Pancreas (tissue), 10 donors: Measurements from ENCODE around the gene ZNF391. TPM values are rescaled to one million over a fixed set of nuclear protein-coding genes. Genes with fewer than 3 reads are reported as not detected.

Source experiments
- ATAC-seq, 4 donors: fragments of 200-7000 bp; cut with Tn5 transposase; one replicate each; pipeline versions ENCODE4 v1.8.0 to v1.9.1; 2020; ENCODE audit warnings: mild to moderate bottlenecking in 4 of 4, moderate library complexity in 4 of 4
- DNase-seq, 6 donors: peaks; one replicate each; pipeline ENCODE4 v3.0.0-alpha.2; 2020
- FAIRE-seq: peaks from 2 replicates; lab custom pipeline; 2012; peaks lifted over from hg19 to GRCh38; lab: Jason Lieb, UNC
- H3K27ac ChIP-seq, 4 donors: fragments of 200-600 bp; sonication (generic); 1 replicate in 3 of 4; 2 replicates in 1 of 4; pipeline versions ENCODE4 v1.5.0 to v1.8.0; 2020
- H3K27me3 ChIP-seq, 4 donors: fragments of 200-600 bp; one replicate each; pipeline ENCODE4 v1.8.0; 2021
- H3K36me3 ChIP-seq, 3 donors: fragments of 200-600 bp; sonication (generic) in 1 of 3; one replicate each; pipeline versions ENCODE4 v1.5.0 to v1.8.0; 2020 to 2021
- H3K4me1 ChIP-seq, 3 donors: fragments of 200-600 bp; one replicate each; pipeline ENCODE4 v1.8.0; 2021
- H3K4me3 ChIP-seq, 4 donors: fragments of 200-600 bp; sonication (generic) in 2 of 4; one replicate each; pipeline versions ENCODE4 v1.5.0 to v1.8.0; 2020 to 2021
- H3K9me3 ChIP-seq, 4 donors: fragments of 200-600 bp; one replicate each; pipeline ENCODE4 v1.8.0; 2021
- WGBS, 2 donors: extraction: QIAGEN DNeasy Blood & Tissue Kit; methylation state at CpG; one replicate each; pipeline ENCODE4 v1.1.7; 2013; 5-methylcytosine and 5-hydroxymethylcytosine counted together
- intact Hi-C, 3 donors: fragments of 100-400 bp; cut with DNase I; formaldehyde crosslinking; loops; one replicate each; pipeline versions ENCODE4 v1.11.1 to v1.14.2; 2022
- polyA plus RNA-seq, 2 donors: library from polyadenylated mRNA; stranded (reverse); fragments of 200-250 nt; gene quantifications; one replicate each; pipeline ENCODE4 v1.2.3, GENCODE V29; 2013
- total RNA-seq, 6 donors: library from RNA; stranded (reverse); fragmentation: NEBNext Ultra II Directional in 4 of 6; extraction: Animal tissue kit (Norgen Biotek cat#: 25700) in 4 of 6; gene quantifications; one replicate each; pipeline versions ENCODE4 v1.2.1 to v1.2.4, GENCODE V29; 2021 to 2023
- TF ChIP-seq, protein P1 (sequence below), 4 donors: fragments of 200-600 bp; sonication (generic) in 3 of 4; IDR thresholded peaks; one replicate each; pipeline versions ENCODE4 v1.5.0 to v1.8.0; 2021; ENCODE audit warnings: antibody characterized with exemption in 4 of 4
- donor health status: healthy with polysubstance abuse.
- donor health status: DM: no; HTN: no; CAD: no; lungs with moderate emphysema.
- donor health status: DM: no; HTN: no; CAD: no.
- donor health status: control.
- donor health status: control.
- donor health status: Bipolar disorder and iron deficiency.
- donor health status: DM: yes; HTN: yes; CAD: no.
- donor health status: DM: no; HTN: no; CAD: no.
- donor health status: DM: no; HTN: no; CAD: no.
- donor health status: DM: yes; HTN: yes; CAD: no.

The ZNF391 gene
- total and polyA plus RNA-seq, 8 donors, result 1.2 to 3.7 (median 2.1) TPM

DNA sequence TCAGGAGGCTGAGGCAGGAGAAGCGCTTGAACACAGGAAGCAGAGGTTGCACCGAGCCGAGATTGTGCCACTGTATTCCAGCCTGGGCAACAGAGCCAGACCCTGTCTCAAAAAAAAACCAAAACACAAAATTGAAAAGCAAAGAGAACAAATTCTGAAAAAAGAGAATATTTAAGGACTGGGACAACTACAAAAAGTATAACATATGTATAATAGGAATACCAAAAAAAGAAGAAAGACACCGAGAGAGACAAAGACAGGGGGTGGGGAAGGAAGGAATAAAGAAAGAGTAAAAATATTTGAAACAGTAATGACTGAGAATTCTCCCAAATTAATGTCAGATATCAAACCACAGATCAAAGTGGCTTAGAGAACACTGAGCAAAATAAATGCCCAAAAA, 5.5 kb upstream of the ZNF391 start:
- FAIRE-seq (no peak), ATAC-seq (no peak), DNase-seq (no peak)
- intact Hi-C loops, result no loop called here
- Histone ChIP-seq H3K27me3 (no peaks in the 10 kb centered on the region), H3K4me3 (no peak overlapping the region), H3K9me3 (no peaks in the 10 kb centered on the region), H3K27ac (no peak overlapping the region), H3K4me1 (peaks cover 0 to 3% (median 0%) of the 10 kb centered on the region in 3 donors), H3K36me3 (no peaks in the 10 kb centered on the region)
- TF ChIP-seq, protein P1, sequence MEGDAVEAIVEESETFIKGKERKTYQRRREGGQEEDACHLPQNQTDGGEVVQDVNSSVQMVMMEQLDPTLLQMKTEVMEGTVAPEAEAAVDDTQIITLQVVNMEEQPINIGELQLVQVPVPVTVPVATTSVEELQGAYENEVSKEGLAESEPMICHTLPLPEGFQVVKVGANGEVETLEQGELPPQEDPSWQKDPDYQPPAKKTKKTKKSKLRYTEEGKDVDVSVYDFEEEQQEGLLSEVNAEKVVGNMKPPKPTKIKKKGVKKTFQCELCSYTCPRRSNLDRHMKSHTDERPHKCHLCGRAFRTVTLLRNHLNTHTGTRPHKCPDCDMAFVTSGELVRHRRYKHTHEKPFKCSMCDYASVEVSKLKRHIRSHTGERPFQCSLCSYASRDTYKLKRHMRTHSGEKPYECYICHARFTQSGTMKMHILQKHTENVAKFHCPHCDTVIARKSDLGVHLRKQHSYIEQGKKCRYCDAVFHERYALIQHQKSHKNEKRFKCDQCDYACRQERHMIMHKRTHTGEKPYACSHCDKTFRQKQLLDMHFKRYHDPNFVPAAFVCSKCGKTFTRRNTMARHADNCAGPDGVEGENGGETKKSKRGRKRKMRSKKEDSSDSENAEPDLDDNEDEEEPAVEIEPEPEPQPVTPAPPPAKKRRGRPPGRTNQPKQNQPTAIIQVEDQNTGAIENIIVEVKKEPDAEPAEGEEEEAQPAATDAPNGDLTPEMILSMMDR (IDR thresholded peaks at IDR 0.05), result no peak
- WGBS, 2 donors, result 65 to 68% methylated on average over 4 of the region's 4 CpGs

DNA sequence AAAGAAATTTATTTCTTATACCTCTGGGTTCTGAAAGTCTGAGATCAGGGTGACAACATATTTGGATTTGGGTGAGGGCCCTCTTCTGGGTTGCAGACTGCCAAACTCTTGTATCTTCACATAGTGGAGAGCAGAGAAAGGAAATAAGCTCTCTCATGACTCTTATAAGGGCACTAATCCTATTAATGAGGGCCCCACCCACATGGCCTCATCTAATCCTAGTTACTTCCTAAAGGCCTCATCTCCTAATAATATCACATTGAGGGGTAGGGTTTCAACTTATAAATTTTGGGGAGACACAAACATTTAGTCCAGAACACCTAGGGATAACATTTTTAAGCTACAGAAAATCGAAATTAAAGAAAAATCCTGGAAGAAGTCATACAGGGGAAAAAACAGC, 5.1 kb upstream of the ZNF391 start:
- ATAC-seq, result no peak
- intact Hi-C loops, result no loop called here
- Histone ChIP-seq H3K36me3 (no peaks in the 10 kb centered on the region), H3K27me3 (no peaks in the 10 kb centered on the region), H3K4me1 (peaks cover 0 to 5% (median 0%) of the 10 kb centered on the region in 3 donors), H3K9me3 (no peaks in the 10 kb centered on the region), H3K4me3 (no peak overlapping the region), H3K27ac (no peak overlapping the region)
- no peak for FAIRE-seq
- WGBS, 2 donors, result 39 to 50% methylated on average over 1 of the region's 1 CpG
- TF ChIP-seq, protein P1 (IDR thresholded peaks at IDR 0.05), result no peak
- DNase-seq, result no peak

DNA sequence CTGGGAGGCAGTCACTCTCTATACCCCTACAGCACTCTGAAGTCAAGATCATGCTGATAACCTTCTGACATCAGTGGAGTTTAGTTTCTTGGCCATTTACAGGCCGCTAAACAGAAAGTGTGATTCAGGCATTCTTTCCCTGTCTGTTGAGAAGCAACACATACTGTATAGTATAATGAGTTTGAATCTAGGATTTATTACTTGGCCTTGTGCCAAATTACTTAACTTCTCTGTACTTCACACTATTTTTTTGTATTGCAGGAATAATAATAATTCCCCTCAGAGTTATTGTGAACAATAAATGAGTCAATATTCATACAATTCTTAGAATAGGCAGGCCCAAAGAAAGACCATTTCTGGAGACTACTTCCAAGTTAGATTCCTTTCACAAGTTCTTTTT, 4.1 kb downstream of the ZNF391 start:
- ATAC-seq, result no peak
- TF ChIP-seq, protein P1 (IDR thresholded peaks at IDR 0.05), result no peak
- Histone ChIP-seq H3K4me1 (peaks cover 0 to 5% (median 0%) of the 10 kb centered on the region in 3 donors), H3K27me3 (no peaks in the 10 kb centered on the region), H3K9me3 (no peaks in the 10 kb centered on the region), H3K27ac (no peak overlapping the region), H3K36me3 (no peaks in the 10 kb centered on the region), H3K4me3 (no peak overlapping the region)
- no peak for DNase-seq
- intact Hi-C loops, result no loop called here
- FAIRE-seq, result no peak
- 94 to 96% methylated on average over 1 of the region's 1 CpG for WGBS, 2 donors

DNA sequence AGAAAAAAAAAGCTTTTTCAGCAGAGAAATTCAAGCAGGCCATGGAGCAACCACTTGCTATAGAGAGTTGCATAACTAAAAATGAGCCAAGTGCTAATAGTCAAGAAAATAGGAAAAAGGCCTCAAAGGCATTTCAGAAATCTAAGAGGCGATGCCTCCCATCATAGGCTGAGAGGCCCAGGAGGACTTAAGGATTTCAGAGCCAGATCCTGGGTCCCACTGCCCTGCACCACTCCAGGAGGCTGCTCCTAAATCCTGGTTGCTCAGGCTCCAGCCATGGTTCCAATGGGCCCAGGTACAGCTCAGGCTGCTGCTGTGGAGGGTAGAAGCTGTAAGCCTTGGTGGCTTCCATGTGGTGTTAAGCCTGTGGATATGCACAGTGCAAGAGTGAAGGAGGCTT, 5.5 kb downstream of the ZNF391 start:
- no peaks in the 10 kb centered on the region for H3K4me1 ChIP-seq
- TF ChIP-seq, protein P1 (IDR thresholded peaks at IDR 0.05), result no peak
- intact Hi-C loops, result no loop called here
- H3K9me3 ChIP-seq, result no peaks in the 10 kb centered on the region
- 98 to 100% methylated on average over 1 of the region's 1 CpG for WGBS, 2 donors
- DNase-seq, result no peak
- no peak for ATAC-seq
- H3K36me3 ChIP-seq, result no peaks in the 10 kb centered on the region
- no peak overlapping the region for H3K4me3 ChIP-seq
- no peak for FAIRE-seq
- no peaks in the 10 kb centered on the region for H3K27me3 ChIP-seq
- no peak overlapping the region for H3K27ac ChIP-seq

DNA sequence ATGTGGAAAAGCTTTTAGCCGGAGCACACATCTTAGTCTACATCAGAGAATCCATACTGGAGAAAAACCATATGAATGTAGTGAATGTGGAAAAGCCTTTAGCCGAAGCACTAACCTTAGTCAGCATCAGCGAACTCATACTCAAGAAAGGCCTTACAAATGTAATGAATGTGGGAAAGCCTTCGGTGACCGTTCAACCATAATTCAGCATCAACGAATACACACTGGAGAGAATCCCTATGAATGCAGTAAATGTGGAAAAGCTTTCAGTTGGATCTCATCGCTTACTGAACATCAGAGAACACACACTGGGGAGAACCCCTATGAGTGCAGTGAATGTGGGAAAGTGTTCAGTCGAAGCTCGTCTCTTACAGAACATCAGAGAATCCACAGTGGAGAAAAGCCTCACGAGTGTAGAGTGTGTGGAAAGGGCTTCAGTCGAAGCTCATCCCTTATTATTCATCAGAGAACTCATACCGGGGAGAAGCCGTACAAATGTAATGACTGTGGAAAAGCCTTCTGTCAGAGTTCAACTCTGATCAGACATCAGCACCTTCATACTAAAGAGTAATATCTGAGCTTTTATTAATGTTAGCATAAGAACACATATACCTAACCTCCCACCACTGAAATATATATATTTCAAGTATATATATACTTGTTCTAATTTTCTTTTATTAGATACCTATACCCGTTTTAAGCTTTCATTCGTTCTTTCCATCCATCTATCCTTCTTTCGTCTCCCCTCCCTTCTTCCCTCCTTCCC, 12.5 kb downstream of the ZNF391 start:
- intact Hi-C loops, result no loop called here
- Histone ChIP-seq H3K27me3 (no peaks in the 10 kb centered on the region), H3K36me3 (peaks cover 0 to 7% (median 2%) of the 10 kb centered on the region in 3 donors), H3K9me3 (peaks cover 0 to 5% (median 0%) of the 10 kb centered on the region in 4 donors), H3K4me1 (no peaks in the 10 kb centered on the region), H3K4me3 (no peak overlapping the region), H3K27ac (no peak overlapping the region)
- no peak for FAIRE-seq
- no peak for DNase-seq
- WGBS, 2 donors, result 93 to 96% methylated on average over 16 of the region's 16 CpGs
- no peak for ATAC-seq
- TF ChIP-seq, protein P1 (IDR thresholded peaks at IDR 0.05), result no peak
